Measurements from ENCODE around the gene PLXNC1.

PLXNC1 gene

DNA sequence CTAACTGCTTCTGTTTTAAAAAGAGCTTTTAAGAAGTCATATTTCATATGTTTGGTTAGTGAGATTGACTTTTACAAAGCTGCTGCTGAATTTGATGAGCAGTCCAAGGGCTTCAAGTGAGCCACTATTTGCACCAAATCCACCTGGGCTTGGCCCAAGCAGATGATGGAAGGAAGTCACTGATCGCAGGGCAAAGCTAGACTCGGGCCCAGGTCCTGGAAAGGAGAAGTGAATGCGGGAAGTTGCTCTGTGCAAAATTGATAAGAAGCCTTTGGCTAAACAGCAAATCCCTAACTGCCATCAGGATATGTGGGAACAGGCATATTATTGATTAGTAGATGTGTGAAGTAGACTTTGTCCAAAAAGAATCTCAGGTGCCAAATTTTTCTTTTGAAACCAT, 30.5 kb downstream of the PLXNC1 start:
- Histone ChIP-seq H3K9ac (ENCODE audit: low read depth, low read length, poor library complexity, severe bottlenecking) (no peak overlapping the region), H3F3A (ENCODE audit: low read depth) (peaks cover 6% of the 10 kb centered on the region), H3K4me3 (ENCODE audit: low read length, poor library complexity, severe bottlenecking) (no peak overlapping the region), H3K27me3 (ENCODE audit: insufficient read depth, low read length, poor library complexity, severe bottlenecking) (no peaks in the 10 kb centered on the region), H2AFZ (ENCODE audit: low read length) (no peak overlapping the region), H3K4me1 (ENCODE audit: insufficient read depth, low read length, poor library complexity, severe bottlenecking) (peaks cover 33% of the 10 kb centered on the region), H4K20me1 (ENCODE audit: insufficient read depth, low read length, poor library complexity, severe bottlenecking) (no peaks in the 10 kb centered on the region), H3K36me3 (ENCODE audit: insufficient read depth, low read length) (no peaks in the 10 kb centered on the region), H3K4me2 (ENCODE audit: low read depth, low read length, poor library complexity, severe bottlenecking) (no peak overlapping the region), H3K79me2 (ENCODE audit: insufficient read depth, low read length) (no peaks in the 10 kb centered on the region), H3K9me3 (ENCODE audit: insufficient read depth, low read depth, low read length) (peaks cover 8% of the 10 kb centered on the region; the same call in 1 of the 2 replicates), H3K9me2 (replicated peaks; ENCODE audit: low read depth, low read length) (no peaks in the 10 kb centered on the region)
- TF ChIP-seq, protein P1, sequence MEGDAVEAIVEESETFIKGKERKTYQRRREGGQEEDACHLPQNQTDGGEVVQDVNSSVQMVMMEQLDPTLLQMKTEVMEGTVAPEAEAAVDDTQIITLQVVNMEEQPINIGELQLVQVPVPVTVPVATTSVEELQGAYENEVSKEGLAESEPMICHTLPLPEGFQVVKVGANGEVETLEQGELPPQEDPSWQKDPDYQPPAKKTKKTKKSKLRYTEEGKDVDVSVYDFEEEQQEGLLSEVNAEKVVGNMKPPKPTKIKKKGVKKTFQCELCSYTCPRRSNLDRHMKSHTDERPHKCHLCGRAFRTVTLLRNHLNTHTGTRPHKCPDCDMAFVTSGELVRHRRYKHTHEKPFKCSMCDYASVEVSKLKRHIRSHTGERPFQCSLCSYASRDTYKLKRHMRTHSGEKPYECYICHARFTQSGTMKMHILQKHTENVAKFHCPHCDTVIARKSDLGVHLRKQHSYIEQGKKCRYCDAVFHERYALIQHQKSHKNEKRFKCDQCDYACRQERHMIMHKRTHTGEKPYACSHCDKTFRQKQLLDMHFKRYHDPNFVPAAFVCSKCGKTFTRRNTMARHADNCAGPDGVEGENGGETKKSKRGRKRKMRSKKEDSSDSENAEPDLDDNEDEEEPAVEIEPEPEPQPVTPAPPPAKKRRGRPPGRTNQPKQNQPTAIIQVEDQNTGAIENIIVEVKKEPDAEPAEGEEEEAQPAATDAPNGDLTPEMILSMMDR (conservative IDR thresholded peaks at IDR 0.05; ENCODE audit: low read length), result no peak
- no peak for TF ChIP-seq EZH2phosphoT487 (IDR thresholded peaks at IDR 0.05; ENCODE audit: borderline replicate concordance)

- Histone ChIP-seq H3K9ac (ENCODE audit: low read depth, low read length, poor library complexity, severe bottlenecking) (no peak overlapping the region), H3K4me1 (ENCODE audit: insufficient read depth, low read length, poor library complexity, severe bottlenecking) (peaks cover 24% of the 10 kb centered on the region), H3K4me2 (ENCODE audit: low read depth, low read length, poor library complexity, severe bottlenecking) (no peak overlapping the region), H3K9me3 (ENCODE audit: insufficient read depth, low read depth, low read length) (peaks cover 8% of the 10 kb centered on the region; the same call in 1 of the 2 replicates), H4K20me1 (ENCODE audit: insufficient read depth, low read length, poor library complexity, severe bottlenecking) (no peaks in the 10 kb centered on the region), H3K4me3 (ENCODE audit: low read length, poor library complexity, severe bottlenecking) (no peak overlapping the region), H3K9me2 (replicated peaks; ENCODE audit: low read depth, low read length) (no peaks in the 10 kb centered on the region), H3K27me3 (ENCODE audit: insufficient read depth, low read length, poor library complexity, severe bottlenecking) (no peaks in the 10 kb centered on the region), H3K36me3 (ENCODE audit: insufficient read depth, low read length) (no peaks in the 10 kb centered on the region), H3K79me2 (ENCODE audit: insufficient read depth, low read length) (no peaks in the 10 kb centered on the region), H3F3A (ENCODE audit: low read depth) (peaks cover 6% of the 10 kb centered on the region), H2AFZ (ENCODE audit: low read length) (no peak overlapping the region)
- TF ChIP-seq, protein P1 (conservative IDR thresholded peaks at IDR 0.05; ENCODE audit: low read length), result no peak
- no peak for TF ChIP-seq EZH2phosphoT487 (IDR thresholded peaks at IDR 0.05; ENCODE audit: borderline replicate concordance)
Measured at GRCh38 chr12:94179723-94180122, 31.3 kb downstream of the PLXNC1 start.

DNA sequence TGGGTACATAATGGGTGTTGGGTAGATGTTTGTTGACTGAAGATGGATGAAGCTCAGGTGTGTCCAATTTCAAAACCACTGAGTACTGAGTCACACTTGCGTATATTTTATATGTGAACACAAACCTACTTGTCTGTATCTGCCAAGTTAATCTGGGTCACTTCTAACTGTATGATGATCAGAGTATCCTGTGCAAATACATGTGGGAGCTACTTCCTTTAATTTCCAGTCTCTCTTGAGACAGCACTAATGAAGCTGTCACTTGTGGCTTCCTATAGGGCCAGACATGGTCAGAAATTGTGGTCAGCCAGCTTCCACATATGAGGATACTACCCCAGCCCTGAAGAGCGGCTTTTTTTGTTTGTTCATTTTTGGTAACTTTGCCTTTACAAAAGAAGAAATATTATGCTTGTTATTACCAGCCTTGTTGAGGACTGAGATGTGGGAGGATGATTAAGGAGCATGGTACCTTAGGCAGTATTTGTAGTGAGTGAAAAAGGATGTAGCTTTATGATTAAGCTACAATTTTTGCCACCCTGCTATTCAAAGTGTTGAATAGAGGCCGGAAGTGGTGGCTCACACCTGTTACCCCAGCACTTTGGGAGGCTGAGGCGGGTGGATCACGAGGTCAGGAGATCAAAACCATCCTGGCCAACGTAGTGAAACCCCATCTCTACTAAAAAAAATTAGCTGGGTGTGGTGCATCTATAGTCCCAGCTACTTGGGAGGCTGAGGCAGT, 32.4 kb downstream of the PLXNC1 start:
- TF ChIP-seq, protein P1 (conservative IDR thresholded peaks at IDR 0.05; ENCODE audit: low read length), result no peak
- TF ChIP-seq EZH2phosphoT487 (IDR thresholded peaks at IDR 0.05; ENCODE audit: borderline replicate concordance), result no peak
- peak overlapping the region; percentile 44 for H3K4me2 ChIP-seq (ENCODE audit: low read depth, low read length, poor library complexity, severe bottlenecking)
- peaks cover 8% of the 10 kb centered on the region; the same call in 1 of the 2 replicates for H3K9me3 ChIP-seq (ENCODE audit: insufficient read depth, low read depth, low read length)
- H3F3A ChIP-seq (ENCODE audit: low read depth), result peaks cover 6% of the 10 kb centered on the region
- H4K20me1 ChIP-seq (ENCODE audit: insufficient read depth, low read length, poor library complexity, severe bottlenecking), result no peaks in the 10 kb centered on the region
- H2AFZ ChIP-seq (ENCODE audit: low read length), result no peak overlapping the region
- no peak overlapping the region for H3K9ac ChIP-seq (ENCODE audit: low read depth, low read length, poor library complexity, severe bottlenecking)
- H3K79me2 ChIP-seq (ENCODE audit: insufficient read depth, low read length), result no peaks in the 10 kb centered on the region
- H3K27me3 ChIP-seq (ENCODE audit: insufficient read depth, low read length, poor library complexity, severe bottlenecking), result no peaks in the 10 kb centered on the region
- H3K4me1 ChIP-seq (ENCODE audit: insufficient read depth, low read length, poor library complexity, severe bottlenecking), result peaks cover 22% of the 10 kb centered on the region
- H3K4me3 ChIP-seq (ENCODE audit: low read length, poor library complexity, severe bottlenecking), result no peak overlapping the region
- no peaks in the 10 kb centered on the region for H3K9me2 ChIP-seq (replicated peaks; ENCODE audit: low read depth, low read length)
- H3K36me3 ChIP-seq (ENCODE audit: insufficient read depth, low read length), result no peaks in the 10 kb centered on the region

All from Loucy (cell line).